Measurements from ENCODE around the gene P4HB.

The P4HB gene

DNA sequence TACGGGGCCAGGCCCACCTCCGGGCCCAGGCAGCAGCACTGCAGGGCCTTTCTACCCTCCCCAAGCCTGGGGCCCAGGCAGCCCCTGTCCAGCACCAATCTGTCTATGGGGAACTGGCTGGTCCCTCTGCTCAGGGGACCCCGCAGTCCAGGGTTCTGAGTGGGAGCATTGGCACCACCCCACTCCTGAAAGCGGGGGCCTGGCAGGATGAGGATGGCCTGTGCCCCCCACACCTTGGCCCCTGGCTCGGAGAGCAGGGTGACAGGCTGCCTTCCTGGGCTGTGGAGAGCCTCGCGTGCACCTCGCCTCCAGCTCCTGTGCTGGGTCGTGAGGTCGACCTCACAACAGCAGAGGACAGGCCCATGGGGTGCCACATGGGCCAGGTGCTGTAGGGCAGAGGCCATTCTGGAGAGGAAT lies 43.1 kb upstream of the P4HB start:
- no peaks in the 10 kb centered on the region for H3K9me3 ChIP-seq (ENCODE audit: control insufficient read depth, insufficient read depth, low read length)
- H3K9ac ChIP-seq (ENCODE audit: low read depth, low read length) = no peak overlapping the region
- no peak overlapping the region for H3K4me3 ChIP-seq (ENCODE audit: low read depth, low read length)
- H3K27me3 ChIP-seq (ENCODE audit: control insufficient read depth, insufficient read depth, low read length) = peaks cover 24% of the 10 kb centered on the region
- peaks cover 29% of the 10 kb centered on the region for H3K36me3 ChIP-seq (ENCODE audit: control insufficient read depth, insufficient read depth, low read length)
- no peak overlapping the region for H3K27ac ChIP-seq (ENCODE audit: low read depth, low read length)
- H3K4me1 ChIP-seq (ENCODE audit: control insufficient read depth, insufficient read depth, low read length) = no peaks in the 10 kb centered on the region

DNA sequence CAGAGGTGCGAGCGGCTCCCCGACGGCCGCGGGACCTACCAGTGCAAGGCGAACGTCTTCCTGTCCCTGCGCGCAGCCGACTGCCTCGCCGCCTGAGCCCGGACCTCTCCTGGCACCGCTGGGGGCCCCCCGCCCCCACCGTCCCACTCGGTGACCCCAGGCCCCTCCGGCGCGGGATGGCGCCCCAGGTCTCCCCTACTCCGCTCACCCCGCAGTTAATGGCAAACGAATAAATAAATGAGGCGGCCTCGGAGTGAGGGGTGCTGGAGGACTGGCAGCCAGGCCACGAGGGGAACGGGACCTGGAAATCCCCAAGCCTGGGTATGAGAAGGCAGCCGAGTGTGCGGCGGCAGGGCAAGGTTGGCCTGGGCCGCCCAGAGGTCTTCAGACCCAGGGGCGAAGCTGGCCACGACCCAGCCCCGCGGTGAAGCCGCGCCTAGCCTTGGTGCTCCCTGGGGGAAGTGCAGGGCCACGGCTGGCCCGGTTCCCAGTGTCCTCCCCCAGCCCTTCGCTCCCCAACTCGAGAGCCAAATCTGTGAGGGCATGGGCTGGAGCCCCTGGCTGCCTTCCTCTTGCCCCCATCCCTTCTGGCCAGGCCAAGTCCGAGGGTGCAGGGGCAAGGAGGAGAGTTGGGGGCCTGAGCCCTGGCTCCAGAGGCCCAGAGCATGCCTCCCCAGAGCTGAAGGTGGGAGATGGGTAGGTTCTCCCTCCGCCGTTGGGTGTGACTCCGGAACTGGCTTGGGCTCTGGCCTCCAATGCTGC lies 42.5 kb upstream of the P4HB start:
- Histone ChIP-seq H3K27me3 (ENCODE audit: control insufficient read depth, insufficient read depth, low read length) (peaks cover 24% of the 10 kb centered on the region), H3K36me3 (ENCODE audit: control insufficient read depth, insufficient read depth, low read length) (peaks cover 30% of the 10 kb centered on the region), H3K4me3 (ENCODE audit: low read depth, low read length) (peak overlapping the region; percentile 54; the same call in 1 of the 2 replicates), H3K9ac (ENCODE audit: low read depth, low read length) (no peak overlapping the region), H3K4me1 (ENCODE audit: control insufficient read depth, insufficient read depth, low read length) (no peaks in the 10 kb centered on the region), H3K9me3 (ENCODE audit: control insufficient read depth, insufficient read depth, low read length) (no peaks in the 10 kb centered on the region), H3K27ac (ENCODE audit: low read depth, low read length) (no peak overlapping the region)

DNA sequence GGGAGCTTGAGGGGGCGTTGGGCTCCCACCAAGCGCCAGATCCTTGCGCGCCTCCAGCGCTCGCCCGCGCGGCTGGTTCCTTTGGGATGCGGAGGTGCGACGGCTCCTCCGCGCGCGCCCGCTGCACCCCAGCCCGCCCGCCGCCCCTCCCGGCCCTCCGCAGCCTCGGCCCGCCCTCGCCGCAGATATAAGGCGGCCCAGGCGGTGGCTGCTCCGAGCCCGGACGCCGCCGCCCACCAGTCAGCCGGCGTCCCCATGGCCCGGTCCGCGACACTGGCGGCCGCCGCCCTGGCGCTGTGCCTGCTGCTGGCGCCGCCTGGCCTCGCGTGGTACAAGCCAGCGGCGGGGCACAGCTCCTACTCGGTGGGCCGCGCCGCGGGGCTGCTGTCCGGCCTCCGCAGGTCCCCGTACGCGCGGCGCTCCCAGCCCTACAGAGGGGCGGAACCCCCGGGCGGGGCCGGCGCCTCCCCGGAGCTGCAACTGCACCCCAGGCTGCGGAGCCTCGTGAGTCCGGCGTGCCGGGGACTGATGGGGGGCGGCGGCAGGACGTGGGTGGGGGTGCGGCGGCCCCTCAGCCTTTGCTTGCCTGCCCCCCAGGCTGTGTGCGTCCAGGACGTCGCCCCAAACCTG lies 41.8 kb upstream of the P4HB start, which contains the start of gene NPB:
Gene NPB, plus strand, starts transcription at position 216 of the 630 bp plus-strand sequence. Its CDS starts 40 bp downstream, at position 256.
- Histone ChIP-seq H3K27me3 (ENCODE audit: control insufficient read depth, insufficient read depth, low read length) (peaks cover 24% of the 10 kb centered on the region), H3K4me1 (ENCODE audit: control insufficient read depth, insufficient read depth, low read length) (no peaks in the 10 kb centered on the region), H3K9ac (ENCODE audit: low read depth, low read length) (no peak within 1 kb of the TSS), H3K9me3 (ENCODE audit: control insufficient read depth, insufficient read depth, low read length) (no peaks in the 10 kb centered on the region), H3K4me3 (ENCODE audit: low read depth, low read length) (peak within 1 kb of the TSS; percentile 54; the same call in 1 of the 2 replicates), H3K36me3 (ENCODE audit: control insufficient read depth, insufficient read depth, low read length) (peaks cover 36% of the 10 kb centered on the region), H3K27ac (ENCODE audit: low read depth, low read length) (no peak within 1 kb of the TSS)

DNA sequence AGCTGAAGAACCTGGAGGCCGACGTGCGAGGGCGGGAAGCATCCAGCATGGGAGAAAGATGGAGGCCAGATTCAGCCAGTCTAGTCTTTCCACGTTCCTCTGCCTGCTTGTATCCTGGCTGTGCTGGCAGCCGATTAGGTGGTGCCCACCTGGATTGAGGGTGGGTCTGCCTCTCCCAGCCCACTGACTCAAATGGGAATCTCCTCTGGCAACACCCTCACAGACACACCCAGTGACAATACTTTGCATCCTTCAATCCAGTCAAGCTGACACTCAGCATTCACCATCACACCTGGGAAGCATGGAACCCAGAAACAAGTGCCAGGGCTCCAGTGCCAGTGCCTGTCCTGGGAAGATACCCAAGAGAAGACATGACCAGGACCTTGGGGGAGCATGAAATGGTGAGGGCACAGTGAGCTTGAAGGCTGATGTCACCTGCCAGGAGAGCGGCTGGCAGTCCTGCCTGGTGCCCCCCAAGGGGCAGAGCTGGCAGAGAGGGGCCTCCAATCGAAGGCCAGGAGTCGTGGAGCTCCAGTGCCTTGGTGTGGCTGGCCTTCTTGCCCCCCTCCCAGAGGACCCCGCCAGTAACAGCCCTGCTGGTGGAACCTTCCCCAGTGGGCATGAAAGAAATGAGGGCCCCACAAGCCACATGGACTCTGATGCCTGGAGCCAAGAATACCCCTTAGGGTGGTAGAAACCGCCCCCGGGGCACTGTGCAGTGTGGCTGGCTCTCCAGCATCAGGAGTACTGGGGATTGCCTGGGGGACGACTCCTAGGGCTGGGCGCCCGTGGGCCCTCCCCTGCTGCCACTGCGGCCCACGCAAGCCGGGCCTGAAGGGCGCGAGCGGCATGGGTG lies 41.1 kb upstream of the P4HB start:
- no peak overlapping the region for H3K9ac ChIP-seq (ENCODE audit: low read depth, low read length)
- H3K4me3 ChIP-seq (ENCODE audit: low read depth, low read length) = peak overlapping the region; percentile 42; the same call in 1 of the 2 replicates

DNA sequence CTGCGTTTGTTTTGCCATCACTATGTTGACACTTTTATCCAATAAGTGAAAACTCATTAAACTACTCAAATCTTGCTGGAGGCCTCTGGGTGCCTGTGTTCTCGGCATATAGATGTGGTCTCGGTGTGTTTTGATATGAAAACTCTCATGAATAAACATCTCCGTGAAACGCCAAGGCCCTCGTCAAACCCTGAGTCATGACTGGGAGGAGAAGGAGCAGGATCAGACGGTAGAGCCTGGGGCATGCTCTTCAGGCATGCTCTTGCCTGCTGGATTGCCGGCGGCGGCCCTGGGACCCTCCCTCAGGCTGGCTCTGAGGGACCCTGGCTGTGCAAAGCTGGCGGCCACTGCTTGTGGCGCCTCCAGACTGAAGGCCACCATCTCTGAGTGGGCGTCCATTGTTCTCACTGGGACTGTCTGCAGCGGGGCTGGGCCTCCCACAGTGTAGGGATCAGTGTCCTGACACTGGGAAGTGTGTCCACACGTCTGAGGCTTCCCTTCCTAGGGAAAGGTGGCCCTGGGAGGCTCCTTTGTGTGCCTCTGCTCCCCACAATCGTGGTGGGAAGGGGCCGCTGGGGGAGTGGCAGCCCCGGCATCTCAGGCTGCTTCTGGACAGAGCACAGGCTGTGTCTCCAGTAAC lies 40.0 kb upstream of the P4HB start:
- peaks cover 24% of the 10 kb centered on the region for H3K27me3 ChIP-seq (ENCODE audit: control insufficient read depth, insufficient read depth, low read length)
- H3K27ac ChIP-seq (ENCODE audit: low read depth, low read length) = no peak overlapping the region
- no peaks in the 10 kb centered on the region for H3K9me3 ChIP-seq (ENCODE audit: control insufficient read depth, insufficient read depth, low read length)
- H3K9ac ChIP-seq (ENCODE audit: low read depth, low read length) = no peak overlapping the region
- no peaks in the 10 kb centered on the region for H3K4me1 ChIP-seq (ENCODE audit: control insufficient read depth, insufficient read depth, low read length)
- no peak overlapping the region for H3K4me3 ChIP-seq (ENCODE audit: low read depth, low read length)
- peaks cover 49% of the 10 kb centered on the region for H3K36me3 ChIP-seq (ENCODE audit: control insufficient read depth, insufficient read depth, low read length)

More for the DNA sequence above, 41.1 kb upstream of the P4HB start:
- no peak overlapping the region for H3K27ac ChIP-seq (ENCODE audit: low read depth, low read length)
- no peaks in the 10 kb centered on the region for H3K4me1 ChIP-seq (ENCODE audit: control insufficient read depth, insufficient read depth, low read length)
- H3K27me3 ChIP-seq (ENCODE audit: control insufficient read depth, insufficient read depth, low read length) = peaks cover 24% of the 10 kb centered on the region
- H3K9me3 ChIP-seq (ENCODE audit: control insufficient read depth, insufficient read depth, low read length) = no peaks in the 10 kb centered on the region
- peaks cover 41% of the 10 kb centered on the region for H3K36me3 ChIP-seq (ENCODE audit: control insufficient read depth, insufficient read depth, low read length)

DNA sequence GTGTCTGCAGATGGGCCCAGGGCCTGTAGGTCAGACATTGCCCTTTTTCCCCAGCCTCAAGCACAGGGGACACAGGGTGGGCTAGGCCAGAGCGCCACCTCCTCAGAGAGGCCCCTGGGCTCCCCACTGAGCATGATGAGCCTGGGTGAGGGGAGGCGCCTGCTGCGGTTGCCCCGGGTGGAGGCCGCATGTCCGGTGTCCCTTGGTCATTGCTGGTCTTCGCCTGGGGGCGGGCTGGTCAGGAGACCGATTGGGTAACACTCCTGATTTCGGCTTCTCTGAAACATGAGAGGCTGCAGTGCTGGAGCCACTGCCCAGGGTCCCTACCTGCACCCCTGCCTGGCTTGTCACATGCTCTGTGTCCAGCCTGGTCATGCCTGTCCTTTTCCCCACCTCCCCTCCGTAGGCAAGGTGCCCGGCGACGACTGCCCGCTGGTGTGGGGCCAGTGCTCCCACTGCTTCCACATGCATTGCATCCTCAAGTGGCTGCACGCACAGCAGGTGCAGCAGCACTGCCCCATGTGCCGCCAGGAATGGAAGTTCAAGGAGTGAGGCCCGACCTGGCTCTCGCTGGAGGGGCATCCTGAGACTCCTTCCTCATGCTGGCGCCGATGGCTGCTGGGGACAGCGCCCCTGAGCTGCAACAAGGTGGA lies 39.3 kb upstream of the P4HB start:
- Histone ChIP-seq H3K4me3 (ENCODE audit: low read depth, low read length) (no peak overlapping the region), H3K9me3 (ENCODE audit: control insufficient read depth, insufficient read depth, low read length) (no peaks in the 10 kb centered on the region), H3K36me3 (ENCODE audit: control insufficient read depth, insufficient read depth, low read length) (peaks cover 53% of the 10 kb centered on the region), H3K27me3 (ENCODE audit: control insufficient read depth, insufficient read depth, low read length) (peaks cover 24% of the 10 kb centered on the region), H3K9ac (ENCODE audit: low read depth, low read length) (no peak overlapping the region), H3K27ac (ENCODE audit: low read depth, low read length) (no peak overlapping the region), H3K4me1 (ENCODE audit: control insufficient read depth, insufficient read depth, low read length) (no peaks in the 10 kb centered on the region)

DNA sequence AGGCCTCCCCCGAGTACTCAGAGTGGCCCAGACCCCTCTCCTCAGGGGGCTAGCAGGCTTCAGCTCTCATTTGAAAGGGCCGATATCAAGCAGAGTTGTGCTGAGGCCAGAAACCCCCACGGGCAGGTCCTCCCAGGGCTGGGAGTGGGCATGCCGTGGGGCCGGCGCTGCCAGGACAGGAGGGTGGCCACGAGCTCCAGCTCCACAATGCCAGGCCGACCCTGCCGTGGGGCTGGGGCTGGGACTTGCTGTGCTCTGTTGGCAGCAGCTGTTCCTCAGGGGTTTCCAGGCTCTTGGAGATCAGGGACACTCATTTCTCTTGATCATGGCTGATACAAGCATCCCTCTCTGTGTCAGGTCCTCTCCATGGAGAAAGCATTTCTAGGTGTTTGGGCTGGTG lies 38.5 kb upstream of the P4HB start:
- Histone ChIP-seq H3K36me3 (ENCODE audit: control insufficient read depth, insufficient read depth, low read length) (peaks cover 55% of the 10 kb centered on the region), H3K9me3 (ENCODE audit: control insufficient read depth, insufficient read depth, low read length) (no peaks in the 10 kb centered on the region), H3K27me3 (ENCODE audit: control insufficient read depth, insufficient read depth, low read length) (peaks cover 24% of the 10 kb centered on the region), H3K9ac (ENCODE audit: low read depth, low read length) (no peak overlapping the region), H3K4me3 (ENCODE audit: low read depth, low read length) (no peak overlapping the region), H3K4me1 (ENCODE audit: control insufficient read depth, insufficient read depth, low read length) (no peaks in the 10 kb centered on the region), H3K27ac (ENCODE audit: low read depth, low read length) (peak overlapping the region; percentile 27)

DNA sequence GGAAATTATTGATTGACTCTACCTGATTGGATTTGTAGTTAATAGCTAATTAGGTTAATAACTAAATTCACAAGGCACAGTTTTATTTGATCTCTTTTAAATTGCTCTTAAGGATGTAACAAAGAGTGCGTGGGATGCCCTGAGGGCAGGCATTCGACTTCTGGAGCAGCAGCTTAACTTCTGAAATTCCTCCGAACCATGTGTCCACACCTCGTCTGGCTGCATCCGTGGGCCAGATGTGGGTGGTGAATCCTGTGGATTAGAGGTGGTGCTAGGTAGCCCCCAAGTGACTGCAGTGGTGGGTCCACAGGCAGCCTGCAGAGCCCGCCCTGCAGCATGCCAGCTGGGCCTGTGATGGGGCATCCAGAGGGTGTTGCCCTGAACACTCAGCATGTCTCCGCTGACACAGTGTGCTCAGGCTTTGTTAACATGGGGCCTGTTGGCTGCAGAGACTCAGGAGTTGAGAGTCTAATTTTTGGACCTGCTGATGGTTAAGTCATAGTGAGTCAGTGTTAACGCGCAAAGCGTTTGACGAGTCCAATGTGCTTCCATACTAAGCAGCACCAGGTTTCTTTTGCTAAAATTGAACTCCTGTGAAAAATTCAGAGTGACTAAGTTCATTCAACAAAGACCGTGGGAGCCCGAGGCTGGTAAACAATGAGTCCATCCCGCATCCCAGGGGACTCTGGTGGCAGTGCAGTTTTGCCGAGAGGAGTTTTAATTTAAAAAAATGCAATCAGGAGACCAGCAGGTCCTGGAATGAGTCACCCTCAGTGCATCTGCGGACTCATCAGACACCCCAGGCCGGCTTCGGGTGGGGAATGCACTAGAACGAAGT lies 37.9 kb upstream of the P4HB start:
- H3K4me3 ChIP-seq (ENCODE audit: low read depth, low read length) = no peak overlapping the region
- peak overlapping the region; percentile 55 for H3K27ac ChIP-seq (ENCODE audit: low read depth, low read length)
- no peaks in the 10 kb centered on the region for H3K4me1 ChIP-seq (ENCODE audit: control insufficient read depth, insufficient read depth, low read length)
- peaks cover 59% of the 10 kb centered on the region for H3K36me3 ChIP-seq (ENCODE audit: control insufficient read depth, insufficient read depth, low read length)
- no peaks in the 10 kb centered on the region for H3K9me3 ChIP-seq (ENCODE audit: control insufficient read depth, insufficient read depth, low read length)
- H3K9ac ChIP-seq (ENCODE audit: low read depth, low read length) = no peak overlapping the region
- peaks cover 24% of the 10 kb centered on the region for H3K27me3 ChIP-seq (ENCODE audit: control insufficient read depth, insufficient read depth, low read length)

DNA sequence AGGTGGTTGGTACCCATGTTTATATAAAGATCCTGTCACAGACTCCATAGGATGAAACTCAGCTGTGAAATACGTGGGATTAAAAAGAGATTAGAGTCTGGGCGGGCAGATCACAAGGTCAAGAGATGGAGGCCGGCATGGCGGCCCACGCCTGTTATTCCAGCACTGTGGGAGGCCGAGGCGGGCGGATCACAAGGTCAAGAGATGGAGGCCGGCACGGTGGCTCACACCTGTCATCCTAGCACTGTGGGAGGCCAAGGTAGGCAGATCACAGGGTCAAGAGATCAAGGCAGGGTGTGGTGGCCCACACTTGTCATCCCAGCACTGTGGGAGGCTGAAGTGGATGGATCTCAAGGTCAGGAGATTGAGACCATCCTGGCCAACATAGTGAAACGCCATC lies 35.1 kb upstream of the P4HB start:
- H3K4me1 ChIP-seq (ENCODE audit: control insufficient read depth, insufficient read depth, low read length) = no peaks in the 10 kb centered on the region
- no peak overlapping the region for H3K4me3 ChIP-seq (ENCODE audit: low read depth, low read length)
- no peaks in the 10 kb centered on the region for H3K9me3 ChIP-seq (ENCODE audit: control insufficient read depth, insufficient read depth, low read length)
- H3K36me3 ChIP-seq (ENCODE audit: control insufficient read depth, insufficient read depth, low read length) = peaks cover 59% of the 10 kb centered on the region
- H3K27me3 ChIP-seq (ENCODE audit: control insufficient read depth, insufficient read depth, low read length) = no peaks in the 10 kb centered on the region
- H3K27ac ChIP-seq (ENCODE audit: low read depth, low read length) = no peak overlapping the region
- H3K9ac ChIP-seq (ENCODE audit: low read depth, low read length) = no peak overlapping the region

DNA sequence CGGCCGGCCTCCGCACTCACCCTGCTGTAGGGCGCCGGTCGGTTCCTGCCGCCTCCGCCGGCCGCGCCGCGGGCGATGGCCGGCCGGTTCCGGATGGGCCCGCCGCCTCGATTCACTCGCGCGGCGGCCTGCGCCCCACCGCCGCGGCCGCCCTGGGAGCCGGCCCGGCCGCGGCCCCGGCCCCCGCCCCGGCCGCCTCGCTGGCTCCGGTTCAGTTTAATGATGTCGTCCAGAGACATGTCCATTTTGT lies 30.9 kb upstream of the P4HB start:
- Histone ChIP-seq H3K9me3 (ENCODE audit: control insufficient read depth, insufficient read depth, low read length) (no peaks in the 10 kb centered on the region), H3K4me1 (ENCODE audit: control insufficient read depth, insufficient read depth, low read length) (peaks cover 8% of the 10 kb centered on the region; the same call in 1 of the 2 replicates), H3K9ac (ENCODE audit: low read depth, low read length) (peak overlapping the region; percentile 91; the same call in 1 of the 2 replicates), H3K4me3 (ENCODE audit: low read depth, low read length) (peak overlapping the region; percentile 84; the same call in 1 of the 2 replicates), H3K27ac (ENCODE audit: low read depth, low read length) (peak overlapping the region; percentile 97), H3K27me3 (ENCODE audit: control insufficient read depth, insufficient read depth, low read length) (no peaks in the 10 kb centered on the region), H3K36me3 (ENCODE audit: control insufficient read depth, insufficient read depth, low read length) (peaks cover 61% of the 10 kb centered on the region)

All from HUES48 (cell line).